Neural crest cell (in vitro differentiated cells): Measurements from ENCODE around the gene TPRA1. TPM values are rescaled to one million over a fixed set of nuclear protein-coding genes. Genes with fewer than 3 reads are reported as not detected.

Experiments used
- DNase-seq: peaks from one replicate; pipeline ENCODE4 v3.0.0; 2021; ENCODE audit warnings: low read depth, mixed read lengths, low spot score
- H3K27ac Mint-ChIP-seq: one replicate; pipeline ENCODE4 v1.8.0; 2021; ENCODE audit warnings: mild to moderate bottlenecking, mixed read lengths; ENCODE audit not compliant: unreplicated experiment
- H3K27me3 Mint-ChIP-seq: 2 replicates; pipeline ENCODE4 v1.8.0; 2021; ENCODE audit warnings: low read depth, mild to moderate bottlenecking, mixed read lengths
- H3K36me3 Mint-ChIP-seq: 2 replicates; pipeline ENCODE4 v1.8.0; 2021; ENCODE audit warnings: low read depth, mild to moderate bottlenecking, mixed read lengths
- H3K4me1 Mint-ChIP-seq: 2 replicates; pipeline ENCODE4 v1.8.0; 2021; ENCODE audit warnings: mixed read lengths
- H3K4me3 Mint-ChIP-seq: one replicate; pipeline ENCODE4 v1.8.0; 2021; ENCODE audit warnings: mild to moderate bottlenecking, mixed read lengths
- H3K9me3 Mint-ChIP-seq: 2 replicates; pipeline ENCODE4 v1.8.0; 2021; ENCODE audit warnings: mixed read lengths
- total RNA-seq: library from RNA; stranded (reverse); gene quantifications from 2 replicates; pipeline ENCODE4 v1.2.1, GENCODE V29; 2021
- TF ChIP-seq, protein P1 (sequence below): fragments of 200-600 bp; sonication (generic); conservative IDR thresholded peaks from 2 replicates; pipeline ENCODE4 v1.5.0; 2021; ENCODE audit warnings: antibody characterized with exemption, mild to moderate bottlenecking

Gene TPRA1
- total RNA-seq, 1 donor from 2014 or later: 27.2 TPM

DNA sequence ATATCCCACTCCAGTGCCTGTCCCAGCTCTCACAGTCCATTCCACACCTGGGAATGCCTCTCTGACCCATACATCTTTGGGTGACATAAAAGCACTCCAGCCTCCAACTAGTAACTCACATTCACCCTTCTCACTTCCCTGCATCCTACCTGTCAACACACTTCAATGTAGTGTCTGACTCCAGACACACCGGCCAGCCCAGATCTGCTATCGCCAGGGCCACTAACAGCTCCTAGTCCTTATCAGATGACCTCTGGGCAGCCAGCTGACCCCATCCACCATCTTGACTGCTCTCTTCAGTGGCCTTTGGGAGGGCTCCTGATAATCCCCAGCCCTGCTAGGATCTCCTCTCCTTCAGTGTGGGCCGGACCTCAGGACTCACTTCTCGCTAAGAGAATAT lies 4.8 kb upstream of the TPRA1 start:
- DNase-seq: no peak
- Mint-ChIP-seq H3K4me3 (peak overlapping the region; percentile 73), H3K36me3 (peaks cover 2% of the 10 kb centered on the region), H3K4me1 (peaks cover 33% of the 10 kb centered on the region), H3K27ac (no peak overlapping the region), H3K27me3 (peaks cover 7% of the 10 kb centered on the region), H3K9me3 (no peaks in the 10 kb centered on the region)
- TF ChIP-seq, protein P1, sequence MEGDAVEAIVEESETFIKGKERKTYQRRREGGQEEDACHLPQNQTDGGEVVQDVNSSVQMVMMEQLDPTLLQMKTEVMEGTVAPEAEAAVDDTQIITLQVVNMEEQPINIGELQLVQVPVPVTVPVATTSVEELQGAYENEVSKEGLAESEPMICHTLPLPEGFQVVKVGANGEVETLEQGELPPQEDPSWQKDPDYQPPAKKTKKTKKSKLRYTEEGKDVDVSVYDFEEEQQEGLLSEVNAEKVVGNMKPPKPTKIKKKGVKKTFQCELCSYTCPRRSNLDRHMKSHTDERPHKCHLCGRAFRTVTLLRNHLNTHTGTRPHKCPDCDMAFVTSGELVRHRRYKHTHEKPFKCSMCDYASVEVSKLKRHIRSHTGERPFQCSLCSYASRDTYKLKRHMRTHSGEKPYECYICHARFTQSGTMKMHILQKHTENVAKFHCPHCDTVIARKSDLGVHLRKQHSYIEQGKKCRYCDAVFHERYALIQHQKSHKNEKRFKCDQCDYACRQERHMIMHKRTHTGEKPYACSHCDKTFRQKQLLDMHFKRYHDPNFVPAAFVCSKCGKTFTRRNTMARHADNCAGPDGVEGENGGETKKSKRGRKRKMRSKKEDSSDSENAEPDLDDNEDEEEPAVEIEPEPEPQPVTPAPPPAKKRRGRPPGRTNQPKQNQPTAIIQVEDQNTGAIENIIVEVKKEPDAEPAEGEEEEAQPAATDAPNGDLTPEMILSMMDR: no peak

DNA sequence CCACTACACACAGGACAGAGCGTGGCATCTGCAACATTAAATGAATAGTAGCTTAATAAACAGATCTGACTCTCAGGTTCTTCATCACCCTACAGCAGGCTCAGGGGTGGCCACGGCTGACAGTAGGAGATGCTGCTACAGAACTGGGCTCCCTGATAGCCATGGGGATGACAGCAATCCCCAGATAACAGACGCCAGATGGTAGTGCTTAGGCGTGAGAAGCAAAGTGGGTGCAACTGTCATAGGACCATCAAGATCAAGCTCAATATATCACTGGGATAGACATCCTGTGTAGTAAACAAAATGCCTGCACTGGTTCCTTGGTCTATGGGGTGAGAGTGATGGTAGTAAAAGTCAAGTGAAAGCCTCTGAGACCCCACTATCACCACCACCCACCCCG lies 2.6 kb upstream of the TPRA1 start:
- Mint-ChIP-seq H3K9me3 (no peaks in the 10 kb centered on the region), H3K4me1 (peaks cover 32% of the 10 kb centered on the region), H3K4me3 (peak overlapping the region; percentile 66), H3K27me3 (peaks cover 7% of the 10 kb centered on the region), H3K27ac (no peak overlapping the region), H3K36me3 (no peaks in the 10 kb centered on the region)
- no peak for DNase-seq
- TF ChIP-seq, protein P1: no peak

DNA sequence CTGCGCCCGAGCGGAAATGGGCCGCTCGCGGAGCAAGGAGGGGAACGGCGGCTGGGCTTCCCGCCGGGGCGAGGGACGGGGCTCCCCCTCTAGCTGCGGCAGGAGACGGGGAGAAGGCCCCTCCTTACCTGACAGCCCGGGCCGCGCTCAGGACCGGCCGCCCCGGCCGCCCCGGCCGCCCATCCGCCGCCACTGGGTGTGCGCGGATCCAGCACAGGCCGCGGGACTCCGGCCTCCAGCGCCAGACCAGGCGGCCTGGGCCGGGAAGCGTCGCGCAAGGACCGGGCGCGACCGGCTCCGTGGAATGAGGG lies 296 bp downstream of the TPRA1 start:
- Mint-ChIP-seq H3K4me1 (peaks cover 35% of the 10 kb centered on the region), H3K9me3 (no peaks in the 10 kb centered on the region), H3K27me3 (peaks cover 5% of the 10 kb centered on the region), H3K36me3 (no peaks in the 10 kb centered on the region), H3K4me3 (peak overlapping the region; percentile 88), H3K27ac (no peak overlapping the region)
- TF ChIP-seq, protein P1: no peak
- peak; percentile 23 for DNase-seq

DNA sequence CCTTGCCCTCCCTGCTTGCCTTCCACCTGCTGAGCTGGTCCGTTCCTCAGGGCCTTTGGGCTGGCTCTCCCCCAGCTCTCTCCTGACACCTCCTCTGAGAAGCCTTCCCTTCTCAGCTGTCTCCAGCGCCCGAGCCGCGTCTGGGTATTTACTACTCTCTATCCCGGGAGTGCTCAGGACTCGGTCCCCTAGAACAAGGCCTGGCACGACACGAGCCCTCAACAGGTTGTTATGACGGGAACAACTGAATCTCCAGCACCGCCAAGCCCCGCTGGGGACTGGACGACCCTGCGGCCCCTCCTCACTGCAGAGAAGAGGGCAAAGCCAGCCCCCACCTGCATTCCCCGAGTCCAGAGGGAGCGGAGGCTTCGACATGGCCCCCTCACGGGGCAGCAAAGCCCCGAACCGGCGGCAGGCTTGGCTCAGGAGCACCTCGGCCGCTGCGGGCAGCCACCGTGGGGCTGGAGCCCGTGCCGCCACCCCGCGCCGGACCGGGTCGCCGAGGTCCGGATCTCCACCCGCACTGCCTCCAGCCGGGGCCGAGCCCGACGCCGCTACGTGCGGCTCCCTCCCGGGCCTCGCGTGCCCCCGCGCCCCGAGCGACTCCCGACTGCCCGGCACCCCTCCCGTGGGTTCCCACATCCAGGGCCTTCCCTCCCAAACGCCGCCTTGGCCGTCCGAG lies 792 bp downstream of the TPRA1 start:
- H3K9me3 Mint-ChIP-seq: no peaks in the 10 kb centered on the region
- H3K27me3 Mint-ChIP-seq: peaks cover 3% of the 10 kb centered on the region
- no peaks in the 10 kb centered on the region for H3K36me3 Mint-ChIP-seq
- peak; percentile 36 for DNase-seq
- peak overlapping the region; percentile 89 for H3K4me3 Mint-ChIP-seq
- TF ChIP-seq, protein P1: no peak
- no peak overlapping the region for H3K27ac Mint-ChIP-seq
- peaks cover 38% of the 10 kb centered on the region for H3K4me1 Mint-ChIP-seq

DNA sequence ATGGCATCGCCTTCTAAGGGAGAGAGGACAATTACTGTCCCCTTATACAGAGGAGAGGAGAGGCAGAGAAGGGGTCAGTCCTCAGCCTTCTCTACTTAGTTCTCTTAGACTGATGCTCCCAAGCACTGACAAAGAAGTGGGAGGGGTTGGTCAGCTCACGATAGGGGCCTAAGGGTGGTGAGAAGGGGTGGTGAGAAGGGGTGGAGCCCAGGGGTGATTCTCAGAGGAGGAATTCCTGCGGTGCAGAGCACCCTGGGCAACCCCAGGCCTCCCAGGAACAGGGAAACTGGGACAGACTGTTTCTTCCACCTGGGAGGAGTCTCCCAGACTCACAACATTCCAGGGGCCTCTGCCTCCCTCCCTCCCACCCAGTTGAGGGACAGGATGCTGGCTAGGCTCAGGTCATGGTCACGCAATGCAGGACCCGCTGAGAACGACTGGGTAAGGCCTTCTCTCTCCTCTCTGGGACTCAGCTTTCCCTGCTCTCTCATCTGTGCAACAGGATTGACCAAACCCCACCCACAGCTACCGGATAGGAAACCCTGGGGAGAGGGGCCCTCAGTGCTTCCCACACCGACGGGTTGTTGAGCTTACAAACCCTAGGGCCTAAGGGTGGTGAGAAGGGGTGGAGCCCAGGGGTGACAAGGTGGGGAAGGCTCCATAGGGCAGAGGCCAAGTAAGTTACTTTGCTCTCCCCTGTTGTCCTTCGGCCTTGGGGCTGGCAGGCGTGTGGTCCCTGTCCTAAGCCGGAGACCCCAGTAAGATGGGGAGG lies 1.5 kb downstream of the TPRA1 start:
- H3K36me3 Mint-ChIP-seq: no peaks in the 10 kb centered on the region
- peak overlapping the region; percentile 89 for H3K4me3 Mint-ChIP-seq
- no peaks in the 10 kb centered on the region for H3K9me3 Mint-ChIP-seq
- H3K27me3 Mint-ChIP-seq: peaks cover 3% of the 10 kb centered on the region
- TF ChIP-seq, protein P1: no peak
- DNase-seq: no peak
- no peak overlapping the region for H3K27ac Mint-ChIP-seq
- H3K4me1 Mint-ChIP-seq: peaks cover 38% of the 10 kb centered on the region
